ENCODE measurements around the gene AACS.

DNA sequence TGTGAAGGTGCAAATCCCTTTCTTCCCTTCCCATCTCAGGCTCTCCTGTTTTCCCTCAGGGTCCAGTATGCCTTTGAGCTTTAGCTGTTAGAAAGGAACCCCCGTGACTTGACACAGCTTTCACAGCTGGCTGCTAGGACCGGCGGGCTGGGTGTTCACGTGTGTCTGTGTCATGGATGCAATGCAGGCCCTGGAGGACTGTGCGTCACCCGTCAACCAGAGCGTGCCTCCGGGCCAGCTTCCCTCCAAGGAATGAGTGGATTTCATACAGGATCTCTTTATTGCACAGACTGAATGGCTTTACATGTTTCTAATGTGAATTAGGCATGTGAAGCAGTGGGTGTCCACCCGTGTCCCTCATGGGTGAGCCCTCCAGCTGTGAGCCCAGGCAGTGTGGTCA, 77.4 kb downstream of the AACS start:
- TF ChIP-seq, protein P1, sequence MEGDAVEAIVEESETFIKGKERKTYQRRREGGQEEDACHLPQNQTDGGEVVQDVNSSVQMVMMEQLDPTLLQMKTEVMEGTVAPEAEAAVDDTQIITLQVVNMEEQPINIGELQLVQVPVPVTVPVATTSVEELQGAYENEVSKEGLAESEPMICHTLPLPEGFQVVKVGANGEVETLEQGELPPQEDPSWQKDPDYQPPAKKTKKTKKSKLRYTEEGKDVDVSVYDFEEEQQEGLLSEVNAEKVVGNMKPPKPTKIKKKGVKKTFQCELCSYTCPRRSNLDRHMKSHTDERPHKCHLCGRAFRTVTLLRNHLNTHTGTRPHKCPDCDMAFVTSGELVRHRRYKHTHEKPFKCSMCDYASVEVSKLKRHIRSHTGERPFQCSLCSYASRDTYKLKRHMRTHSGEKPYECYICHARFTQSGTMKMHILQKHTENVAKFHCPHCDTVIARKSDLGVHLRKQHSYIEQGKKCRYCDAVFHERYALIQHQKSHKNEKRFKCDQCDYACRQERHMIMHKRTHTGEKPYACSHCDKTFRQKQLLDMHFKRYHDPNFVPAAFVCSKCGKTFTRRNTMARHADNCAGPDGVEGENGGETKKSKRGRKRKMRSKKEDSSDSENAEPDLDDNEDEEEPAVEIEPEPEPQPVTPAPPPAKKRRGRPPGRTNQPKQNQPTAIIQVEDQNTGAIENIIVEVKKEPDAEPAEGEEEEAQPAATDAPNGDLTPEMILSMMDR (IDR thresholded peaks at IDR 0.05; ENCODE audit: low read depth, low read length, poor library complexity, severe bottlenecking) = no peak
- TF ChIP-seq EZH2phosphoT487 (IDR thresholded peaks at IDR 0.05; ENCODE audit: borderline replicate concordance, low read length) = no peak

All from DOHH2 (cell line).